H1 (cell line): Measurements from ENCODE around the gene DDI2. TPM values are rescaled to one million over a fixed set of nuclear protein-coding genes. Genes with fewer than 3 reads are reported as not detected.

Source experiments
- CTCF ChIA-PET: fragments of 300-600 bp; sonication (Branson Sonifier 250); formaldehyde crosslinking; loops from one replicate; lab custom pipeline; 2021; ENCODE audit not compliant: partially characterized antibody; lab: Charles Lee
- POLR2A ChIA-PET: fragments of 300-600 bp; sonication (Branson Sonifier 250); formaldehyde crosslinking; loops from one replicate; lab custom pipeline; 2021; ENCODE audit warnings: inconsistent platforms; ENCODE audit not compliant: partially characterized antibody; lab: Charles Lee
- DNase-seq, 2 experiments: peaks; one replicate each; pipeline versions ENCODE4 v3.0.0 to v3.0.0-alpha.2; 2010 to 2022; ENCODE audit warnings: low spot score in 2 of 2, low read depth in 1 of 2, mixed read lengths in 1 of 2
- FAIRE-seq: peaks from 2 replicates; lab custom pipeline; 2011; peaks lifted over from hg19 to GRCh38; lab: Jason Lieb, UNC
- H2AFZ ChIP-seq: 2 replicates; pipeline ENCODE4 v1.8.1; 2012; ENCODE audit warnings: low read length, inconsistent platforms
- H2AK5ac ChIP-seq: 2 replicates; pipeline ENCODE4 v1.6.1; 2013; ENCODE audit warnings: low read depth, low read length
- H2BK120ac ChIP-seq: replicated peaks from 2 replicates; pipeline ENCODE3; 2013; ENCODE audit warnings: low read depth, low read length, inconsistent platforms
- H2BK12ac ChIP-seq: 2 replicates; pipeline ENCODE4 v1.6.1; 2013; ENCODE audit warnings: low read depth, low read length
- H2BK15ac ChIP-seq: 2 replicates; pipeline ENCODE4 v1.6.1; 2013; ENCODE audit warnings: low read length
- H2BK20ac ChIP-seq: 2 replicates; pipeline ENCODE4 v1.6.1; 2013; ENCODE audit warnings: low read length
- H2BK5ac ChIP-seq: 2 replicates; pipeline ENCODE4 v1.6.1; 2013; ENCODE audit warnings: low read depth, low read length
- H3K14ac ChIP-seq: 2 replicates; pipeline ENCODE4 v1.6.1; 2013; ENCODE audit warnings: inconsistent platforms; ENCODE audit not compliant: insufficient read length
- H3K18ac ChIP-seq: 2 replicates; pipeline ENCODE4 v1.6.1; 2013; ENCODE audit warnings: low read length; ENCODE audit errors: extremely low read depth
- H3K23ac ChIP-seq: 2 replicates; pipeline ENCODE4 v1.6.1; 2013; ENCODE audit warnings: inconsistent platforms; ENCODE audit not compliant: insufficient read length
- H3K23me2 ChIP-seq: 2 replicates; pipeline ENCODE4 v1.6.1; 2013; ENCODE audit warnings: low read depth, low read length
- H3K27ac ChIP-seq: 2 replicates; pipeline ENCODE4 v1.6.1; 2011; ENCODE audit warnings: low read depth, low read length, inconsistent platforms
- H3K27me3 ChIP-seq, 4 experiments: replicated peaks in 1 of 4; 1 replicate in 1 of 4; 2 replicates in 3 of 4; pipeline versions ENCODE4 v1.6.1 to v1.8.1; 2011 to 2013; ENCODE audit warnings: low read length in 3 of 4, mild to moderate bottlenecking in 3 of 4, inconsistent platforms in 2 of 4, mixed read lengths in 2 of 4, moderate library complexity in 1 of 4; ENCODE audit not compliant: control insufficient read depth in 3 of 4, insufficient read depth in 3 of 4; ENCODE audit errors: extremely low read depth in 1 of 4
- H3K36me3 ChIP-seq, 4 experiments: 2 replicates each; pipeline versions ENCODE4 v1.6.1 to v1.8.1; 2011 to 2013; ENCODE audit warnings: mild to moderate bottlenecking in 4 of 4, low read length in 3 of 4, moderate library complexity in 2 of 4, control low read depth in 1 of 4, inconsistent platforms in 1 of 4; ENCODE audit not compliant: insufficient read depth in 4 of 4, control insufficient read depth in 2 of 4
- H3K4ac ChIP-seq: replicated peaks from 2 replicates; pipeline ENCODE3; 2013; ENCODE audit warnings: low read length, low read depth, mixed read lengths, inconsistent platforms; ENCODE audit not compliant: insufficient read length
- H3K4me1 ChIP-seq, 4 experiments: replicated peaks in 1 of 4; 1 replicate in 1 of 4; 2 replicates in 3 of 4; pipeline versions ENCODE4 v1.6.1 to v1.8.1; 2011 to 2013; ENCODE audit warnings: low read length in 3 of 4, inconsistent platforms in 2 of 4, mixed read lengths in 1 of 4; ENCODE audit not compliant: insufficient read depth in 4 of 4, control insufficient read depth in 3 of 4
- H3K4me2 ChIP-seq, 2 experiments: 2 replicates each; pipeline versions ENCODE4 v1.6.1 to v1.8.1; 2011 to 2013; ENCODE audit warnings: low read depth in 2 of 2, low read length in 2 of 2, control low read depth in 1 of 2, inconsistent platforms in 1 of 2, mild to moderate bottlenecking in 1 of 2; ENCODE audit not compliant: insufficient read depth in 1 of 2
- H3K4me3 ChIP-seq, 4 experiments: fragments of 200-600, 300-600 bp in 1 of 4; sonication (generic), shearing (Covaris generic), sonication (Bioruptor Twin) in 1 of 4; 2 replicates each; pipeline versions ENCODE4 v1.5.1 to v1.8.1; 2011 to 2016; ENCODE audit warnings: low read length in 4 of 4, low read depth in 3 of 4, control low read depth in 2 of 4, inconsistent platforms in 2 of 4, mild to moderate bottlenecking in 2 of 4, mixed read lengths in 1 of 4, moderate library complexity in 1 of 4; ENCODE audit not compliant: insufficient read depth in 2 of 4; ENCODE audit errors: extremely low read depth in 1 of 4
- H3K56ac ChIP-seq: replicated peaks from 2 replicates; pipeline ENCODE3; 2013; ENCODE audit warnings: low read depth, mild to moderate bottlenecking, mixed read lengths, low read length, inconsistent platforms; ENCODE audit not compliant: insufficient read length
- H3K79me1 ChIP-seq: 2 replicates; pipeline ENCODE4 v1.6.1; 2013; ENCODE audit warnings: low read depth, low read length, control low read depth
- H3K79me2 ChIP-seq, 2 experiments: 2 replicates each; pipeline versions ENCODE4 v1.6.1 to v1.8.1; 2012 to 2013; ENCODE audit warnings: low read length in 2 of 2, mild to moderate bottlenecking in 2 of 2, inconsistent platforms in 1 of 2; ENCODE audit not compliant: insufficient read depth in 2 of 2, control insufficient read depth in 1 of 2
- H3K9ac ChIP-seq, 4 experiments: replicated peaks in 1 of 4; 1 replicate in 1 of 4; 2 replicates in 3 of 4; pipeline versions ENCODE4 v1.6.1 to v1.8.1; 2011 to 2013; ENCODE audit warnings: low read depth in 3 of 4, low read length in 3 of 4, control low read depth in 2 of 4, mild to moderate bottlenecking in 2 of 4, moderate library complexity in 2 of 4, inconsistent platforms in 1 of 4; ENCODE audit errors: extremely low read depth in 1 of 4
- H3K9me3 ChIP-seq, 2 experiments: 2 replicates each; pipeline versions ENCODE4 v1.6.1 to v1.8.1; 2012 to 2013; ENCODE audit warnings: mild to moderate bottlenecking in 2 of 2, moderate library complexity in 2 of 2, control low read depth in 1 of 2, inconsistent platforms in 1 of 2, low read depth in 1 of 2, low read length in 1 of 2, mixed read lengths in 1 of 2; ENCODE audit not compliant: insufficient read depth in 2 of 2
- H4K20me1 ChIP-seq, 2 experiments: replicated peaks in 1 of 2; 2 replicates each; pipeline versions ENCODE3 to v1.8.1; 2011 to 2013; ENCODE audit warnings: inconsistent platforms in 2 of 2, low read length in 2 of 2, mild to moderate bottlenecking in 1 of 2; ENCODE audit not compliant: insufficient read depth in 2 of 2, control insufficient read depth in 1 of 2
- H4K5ac ChIP-seq: 2 replicates; pipeline ENCODE4 v1.6.1; 2013; ENCODE audit warnings: low read length, low read depth, mixed read lengths, inconsistent platforms; ENCODE audit not compliant: insufficient read length
- H4K8ac ChIP-seq: 2 replicates; pipeline ENCODE4 v1.8.0; 2013; ENCODE audit warnings: mild to moderate bottlenecking, moderate library complexity, low read length, inconsistent platforms; ENCODE audit not compliant: insufficient read depth; ENCODE audit errors: extremely low read depth
- H4K91ac ChIP-seq: replicated peaks from 2 replicates; pipeline ENCODE3; 2013; ENCODE audit warnings: low read length, mixed read lengths, inconsistent platforms; ENCODE audit not compliant: insufficient read length
- POU5F1 ChIP-seq: IDR thresholded peaks from 2 replicates; pipeline ENCODE4 v1.6.1; 2011; ENCODE audit warnings: low read depth, mild to moderate bottlenecking, low read length, moderate library complexity
- TAF7 ChIP-seq: optimal IDR thresholded peaks from 2 replicates; pipeline ENCODE3; 2011; ENCODE audit warnings: low read depth, mild to moderate bottlenecking, inconsistent platforms, low read length, moderate library complexity, borderline replicate concordance
- YY1 ChIP-seq: IDR thresholded peaks from 2 replicates; pipeline ENCODE4 v1.6.1; 2011; ENCODE audit warnings: low read depth, mild to moderate bottlenecking, low read length
- ZNF274 ChIP-seq: IDR thresholded peaks from 2 replicates; pipeline ENCODE4 v1.7.0; 2012; ENCODE audit warnings: low read length, borderline replicate concordance; ENCODE audit errors: extremely low read depth
- WGBS, 2 experiments: shearing (Covaris generic) in 1 of 2; methylation state at CpG; one replicate each; pipeline versions ENCODE4 v1.1.6 to v1.1.7; 2013 to 2015; ENCODE audit warnings: low lambda C conversion rate in 2 of 2, mixed read lengths in 2 of 2, inconsistent platforms in 1 of 2, low coverage in 1 of 2, missing lambda C conversion rate in 1 of 2; ENCODE audit not compliant: insufficient replicate concordance in 2 of 2, insufficient coverage in 1 of 2, insufficient read length in 1 of 2; ENCODE audit errors: extremely low coverage in 1 of 2, missing lambda C conversion rate in 1 of 2; 5-methylcytosine and 5-hydroxymethylcytosine counted together
- polyA plus RNA-seq, 7 experiments: library from polyadenylated mRNA; depleted of rRNA in 3 of 7; stranded (reverse) in 5 of 7; unstranded in 2 of 7; fragments of >200 nt in 5 of 7; fragments of 200-250 nt in 2 of 7; gene quantifications; 1 replicate in 5 of 7; 2 replicates in 1 of 7; 4 replicates in 1 of 7; pipeline versions ENCODE4 v1.2.1 to v1.2.3, GENCODE V29; 2011 to 2013; ENCODE audit warnings: missing spikeins in 2 of 7, mixed read lengths in 2 of 7
- total RNA-seq: library from RNA; stranded (reverse); fragmentation: NEBNext Ultra II Directional; extraction: Animal tissue kit (Norgen Biotek cat#: 25700); gene quantifications from 2 replicates; pipeline ENCODE4 v1.2.1, GENCODE V29; 2021
- TF ChIP-seq, protein P1 (sequence below), 3 experiments: IDR thresholded peaks; 1 replicate in 2 of 3; 2 replicates in 1 of 3; pipeline versions ENCODE4 v1.5.1 to v1.6.1; 2011; ENCODE audit warnings: low read length in 3 of 3, mild to moderate bottlenecking in 3 of 3, inconsistent platforms in 2 of 3, low read depth in 1 of 3, moderate library complexity in 1 of 3; ENCODE audit not compliant: insufficient read depth in 1 of 3; ENCODE audit errors: control extremely low read depth in 1 of 3
- TF ChIP-seq, protein P2 (sequence below): IDR thresholded peaks from 2 replicates; pipeline ENCODE4 v1.6.1; 2012; ENCODE audit warnings: low read length, inconsistent platforms

DDI2 gene
- total and polyA plus RNA-seq, 2 of the 8 experiments (the other 6 are each of a cell fraction or from before 2014, with no cell fraction given), result 7.7 to 38.3 TPM

DNA sequence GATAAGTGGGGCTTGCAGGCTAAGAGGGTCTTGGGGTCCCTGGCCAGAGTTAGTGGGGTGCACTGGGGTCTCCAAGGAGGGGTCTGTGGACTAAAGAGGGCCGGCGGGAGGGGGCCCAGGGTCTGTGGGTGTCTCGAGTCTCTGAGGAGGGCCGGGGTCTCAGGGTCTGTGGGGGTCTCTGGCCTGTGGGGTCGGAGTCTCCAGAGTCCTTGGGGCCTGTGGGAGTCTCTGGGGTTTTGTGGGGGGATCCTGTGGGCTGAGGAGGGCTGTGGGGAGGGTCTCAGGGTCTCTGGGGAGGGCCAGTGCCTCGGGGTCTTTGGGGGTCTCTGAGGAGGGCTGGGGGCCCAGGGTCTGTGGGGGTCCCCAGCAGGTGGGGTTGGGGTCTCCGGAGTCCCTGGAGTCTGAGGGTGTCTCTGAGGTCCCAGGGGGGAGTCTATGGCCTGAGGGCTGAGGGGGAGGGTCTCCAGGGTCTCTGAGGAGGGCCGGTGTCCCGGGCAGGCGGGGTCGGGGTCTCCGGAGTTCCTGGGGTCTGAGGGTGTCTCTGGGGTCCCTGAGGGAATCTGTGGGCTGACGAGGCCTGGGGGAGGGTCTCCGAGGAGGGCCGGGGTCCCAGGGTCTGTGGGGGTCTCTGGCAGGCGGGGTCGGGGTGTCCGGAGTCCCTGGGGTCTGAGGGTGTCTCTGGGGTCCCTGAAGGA is 66.2 kb downstream of the DDI2 start:
- no peak overlapping the region for H2AK5ac ChIP-seq
- POLR2A ChIA-PET, result no interaction called here
- FAIRE-seq, result no peak

More for the DNA sequence above, 66.2 kb downstream of the DDI2 start:
- peak overlapping the region; percentile 78; the same call in 1 of the 2 replicates for H3K18ac ChIP-seq
- peak overlapping the region; percentile 80 for H4K8ac ChIP-seq
- H3K4me1 ChIP-seq, result peaks cover 0 to 3% (median 0%) of the 10 kb centered on the region in 4 experiments; a peak in 2 of 7 replicates
- no peak overlapping the region for H2BK120ac ChIP-seq
- no peak overlapping the region for H3K27ac ChIP-seq
- H3K9ac ChIP-seq, result peak overlapping the region in 3 of 4 experiments; percentile 48 to 88 (median 59); a peak in 5 of 7 replicates
- peak overlapping the region; percentile 46 for H3K56ac ChIP-seq
- peak overlapping the region; percentile 38 for H3K4ac ChIP-seq
- peak overlapping the region; percentile 56 to 78; a peak in 3 of 4 replicates for H3K4me2 ChIP-seq
- H3K36me3 ChIP-seq, result no peaks in the 10 kb centered on the region
- H2BK12ac ChIP-seq, result no peak overlapping the region
- H2BK20ac ChIP-seq, result no peak overlapping the region
- no peaks in the 10 kb centered on the region for H3K9me3 ChIP-seq
- peaks cover 6 to 28% of the 10 kb centered on the region in 2 experiments for H3K79me2 ChIP-seq
- H3K79me1 ChIP-seq, result peaks cover 3% of the 10 kb centered on the region
- H3K4me3 ChIP-seq, result peak overlapping the region; percentile 42 to 81 (median 46)
- no peak overlapping the region; the same call in 1 of the 2 replicates for H2AFZ ChIP-seq
- no peaks in the 10 kb centered on the region for H3K27me3 ChIP-seq
- CTCF ChIA-PET, result no interaction called here
- no peak overlapping the region for H3K14ac ChIP-seq
- H2BK15ac ChIP-seq, result no peak overlapping the region
- no peak for DNase-seq
- WGBS, 2 experiments, result 61% methylated on average over 17 of the region's 18 CpGs; no CpG with 5 or more reads in 1 of the 2 experiments
- H3K23ac ChIP-seq, result no peak overlapping the region
- no peak overlapping the region for H4K91ac ChIP-seq
- H4K20me1 ChIP-seq, result peaks cover 0 to 3% of the 10 kb centered on the region in 2 experiments
- no peak overlapping the region for H4K5ac ChIP-seq
- no peak overlapping the region for H2BK5ac ChIP-seq
- TF ChIP-seq TAF7, result no peak
- TF ChIP-seq POU5F1, result no peak
- no peak for TF ChIP-seq YY1
- TF ChIP-seq, protein P1, sequence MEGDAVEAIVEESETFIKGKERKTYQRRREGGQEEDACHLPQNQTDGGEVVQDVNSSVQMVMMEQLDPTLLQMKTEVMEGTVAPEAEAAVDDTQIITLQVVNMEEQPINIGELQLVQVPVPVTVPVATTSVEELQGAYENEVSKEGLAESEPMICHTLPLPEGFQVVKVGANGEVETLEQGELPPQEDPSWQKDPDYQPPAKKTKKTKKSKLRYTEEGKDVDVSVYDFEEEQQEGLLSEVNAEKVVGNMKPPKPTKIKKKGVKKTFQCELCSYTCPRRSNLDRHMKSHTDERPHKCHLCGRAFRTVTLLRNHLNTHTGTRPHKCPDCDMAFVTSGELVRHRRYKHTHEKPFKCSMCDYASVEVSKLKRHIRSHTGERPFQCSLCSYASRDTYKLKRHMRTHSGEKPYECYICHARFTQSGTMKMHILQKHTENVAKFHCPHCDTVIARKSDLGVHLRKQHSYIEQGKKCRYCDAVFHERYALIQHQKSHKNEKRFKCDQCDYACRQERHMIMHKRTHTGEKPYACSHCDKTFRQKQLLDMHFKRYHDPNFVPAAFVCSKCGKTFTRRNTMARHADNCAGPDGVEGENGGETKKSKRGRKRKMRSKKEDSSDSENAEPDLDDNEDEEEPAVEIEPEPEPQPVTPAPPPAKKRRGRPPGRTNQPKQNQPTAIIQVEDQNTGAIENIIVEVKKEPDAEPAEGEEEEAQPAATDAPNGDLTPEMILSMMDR (IDR thresholded peaks at IDR 0.05; ENCODE audit: control extremely low read depth in 1 of 3, insufficient read depth in 1 of 3, low read depth in 1 of 3, low read length in 3 of 3), result no peak
- TF ChIP-seq, protein P2, sequence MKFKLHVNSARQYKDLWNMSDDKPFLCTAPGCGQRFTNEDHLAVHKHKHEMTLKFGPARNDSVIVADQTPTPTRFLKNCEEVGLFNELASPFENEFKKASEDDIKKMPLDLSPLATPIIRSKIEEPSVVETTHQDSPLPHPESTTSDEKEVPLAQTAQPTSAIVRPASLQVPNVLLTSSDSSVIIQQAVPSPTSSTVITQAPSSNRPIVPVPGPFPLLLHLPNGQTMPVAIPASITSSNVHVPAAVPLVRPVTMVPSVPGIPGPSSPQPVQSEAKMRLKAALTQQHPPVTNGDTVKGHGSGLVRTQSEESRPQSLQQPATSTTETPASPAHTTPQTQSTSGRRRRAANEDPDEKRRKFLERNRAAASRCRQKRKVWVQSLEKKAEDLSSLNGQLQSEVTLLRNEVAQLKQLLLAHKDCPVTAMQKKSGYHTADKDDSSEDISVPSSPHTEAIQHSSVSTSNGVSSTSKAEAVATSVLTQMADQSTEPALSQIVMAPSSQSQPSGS, result no peak
- no peak for TF ChIP-seq ZNF274
- H3K23me2 ChIP-seq, result peaks cover 2% of the 10 kb centered on the region; the same call in 1 of the 2 replicates
